ENCODE data around the gene GRID1.

GRID1 gene

GRCh38 chr10:86122646-86123045, 243.9 kb downstream of the GRID1 start:
- Histone ChIP-seq H3K27me3 (ENCODE audit: insufficient read depth, poor library complexity, severe bottlenecking) (no peaks in the 10 kb centered on the region), H3K4me3 (ENCODE audit: severe bottlenecking) (no peak overlapping the region), H3K27ac (ENCODE audit: poor library complexity, severe bottlenecking) (no peak overlapping the region), H3K9me3 (ENCODE audit: severe bottlenecking) (no peaks in the 10 kb centered on the region), H3K36me3 (ENCODE audit: low read depth) (no peaks in the 10 kb centered on the region), H3K4me1 (ENCODE audit: insufficient read depth, poor library complexity, severe bottlenecking) (no peaks in the 10 kb centered on the region)
- TF ChIP-seq CTCF (IDR thresholded peaks at IDR 0.05; ENCODE audit: poor library complexity, severe bottlenecking): no peak
- DNase-seq (ENCODE audit: low spot score): no peak
- no peak for ATAC-seq (ENCODE audit: low read depth)

- Histone ChIP-seq H3K4me1 (ENCODE audit: insufficient read depth, poor library complexity, severe bottlenecking) (no peaks in the 10 kb centered on the region), H3K36me3 (ENCODE audit: low read depth) (no peaks in the 10 kb centered on the region), H3K4me3 (ENCODE audit: severe bottlenecking) (no peak overlapping the region), H3K27ac (ENCODE audit: poor library complexity, severe bottlenecking) (no peak overlapping the region), H3K27me3 (ENCODE audit: insufficient read depth, poor library complexity, severe bottlenecking) (no peaks in the 10 kb centered on the region), H3K9me3 (ENCODE audit: severe bottlenecking) (no peaks in the 10 kb centered on the region)
- no peak for DNase-seq (ENCODE audit: low spot score)
- TF ChIP-seq CTCF (IDR thresholded peaks at IDR 0.05; ENCODE audit: poor library complexity, severe bottlenecking): no peak
- no peak for ATAC-seq (ENCODE audit: low read depth)
Observed at GRCh38 chr10:86121200-86121599, 245.4 kb downstream of the GRID1 start.

GRCh38 chr10:86117051-86117450, 249.5 kb downstream of the GRID1 start:
- no peaks in the 10 kb centered on the region for H3K9me3 ChIP-seq (ENCODE audit: severe bottlenecking)
- H3K27ac ChIP-seq (ENCODE audit: poor library complexity, severe bottlenecking): no peak overlapping the region
- ATAC-seq (ENCODE audit: low read depth) (no peak), DNase-seq (ENCODE audit: low spot score) (no peak)
- TF ChIP-seq CTCF (IDR thresholded peaks at IDR 0.05; ENCODE audit: poor library complexity, severe bottlenecking): no peak
- H3K4me3 ChIP-seq (ENCODE audit: severe bottlenecking): no peak overlapping the region
- H3K4me1 ChIP-seq (ENCODE audit: insufficient read depth, poor library complexity, severe bottlenecking): no peaks in the 10 kb centered on the region
- H3K36me3 ChIP-seq (ENCODE audit: low read depth): no peaks in the 10 kb centered on the region
- no peaks in the 10 kb centered on the region for H3K27me3 ChIP-seq (ENCODE audit: insufficient read depth, poor library complexity, severe bottlenecking)

GRCh38 chr10:86113983-86114382, 252.6 kb downstream of the GRID1 start:
- ATAC-seq (ENCODE audit: low read depth) (no peak), DNase-seq (ENCODE audit: low spot score) (no peak)
- TF ChIP-seq CTCF (IDR thresholded peaks at IDR 0.05; ENCODE audit: poor library complexity, severe bottlenecking): no peak
- Histone ChIP-seq H3K4me1 (ENCODE audit: insufficient read depth, poor library complexity, severe bottlenecking) (no peaks in the 10 kb centered on the region), H3K9me3 (ENCODE audit: severe bottlenecking) (no peaks in the 10 kb centered on the region), H3K4me3 (ENCODE audit: severe bottlenecking) (no peak overlapping the region), H3K27me3 (ENCODE audit: insufficient read depth, poor library complexity, severe bottlenecking) (no peaks in the 10 kb centered on the region), H3K36me3 (ENCODE audit: low read depth) (no peaks in the 10 kb centered on the region), H3K27ac (ENCODE audit: poor library complexity, severe bottlenecking) (no peak overlapping the region)

- DNase-seq (ENCODE audit: low spot score) (no peak), ATAC-seq (ENCODE audit: low read depth) (no peak)
- Histone ChIP-seq H3K9me3 (ENCODE audit: severe bottlenecking) (no peaks in the 10 kb centered on the region), H3K4me1 (ENCODE audit: insufficient read depth, poor library complexity, severe bottlenecking) (no peaks in the 10 kb centered on the region), H3K27ac (ENCODE audit: poor library complexity, severe bottlenecking) (no peak overlapping the region), H3K36me3 (ENCODE audit: low read depth) (no peaks in the 10 kb centered on the region), H3K27me3 (ENCODE audit: insufficient read depth, poor library complexity, severe bottlenecking) (no peaks in the 10 kb centered on the region), H3K4me3 (ENCODE audit: severe bottlenecking) (no peak overlapping the region)
- TF ChIP-seq CTCF (IDR thresholded peaks at IDR 0.05; ENCODE audit: poor library complexity, severe bottlenecking): no peak
Observed at GRCh38 chr10:86113501-86113900, 253.1 kb downstream of the GRID1 start.
